Fibroblast of skin of right quadriceps (primary cell): Measurements from ENCODE around the gene ZNHIT2.
A peak's percentile ranks its signal among the peaks of the same experiment; 100 is the strongest.

Source experiments
- DNase-seq: peaks from one replicate; pipeline ENCODE4 v3.0.0-alpha.2; 2013

The ZNHIT2 gene

GRCh38 chr11:65134240-65134951 is 16.9 kb upstream of the ZNHIT2 start, which contains the start of gene SYVN1:
Gene SYVN1 (minus strand): TSS chr11:65134519. CDS start chr11:65133601, 918 bp downstream.
- peak; percentile 88 for DNase-seq

- DNase-seq = no peak
Measured at GRCh38 chr11:65133724-65134123, 16.2 kb upstream of the ZNHIT2 start.

GRCh38 chr11:65132988-65133700 is 15.6 kb upstream of the ZNHIT2 start:
- DNase-seq = no peak

- DNase-seq = no peak
Measured at GRCh38 chr11:65132238-65132987, 14.9 kb upstream of the ZNHIT2 start.

- no peak for DNase-seq
Measured at GRCh38 chr11:65131895-65132237, 14.4 kb upstream of the ZNHIT2 start.

GRCh38 chr11:65131417-65131776 is 13.9 kb upstream of the ZNHIT2 start:
- no peak for DNase-seq

- DNase-seq = no peak
Measured at GRCh38 chr11:65130631-65131416, 13.3 kb upstream of the ZNHIT2 start.

- DNase-seq = no peak
Measured at GRCh38 chr11:65129649-65130441, 12.3 kb upstream of the ZNHIT2 start.

- DNase-seq = no peak
Measured at GRCh38 chr11:65128182-65129145, 11.0 kb upstream of the ZNHIT2 start.

- DNase-seq = no peak
Measured at GRCh38 chr11:65127473-65128181, 10.1 kb upstream of the ZNHIT2 start.

- no peak for DNase-seq
Measured at GRCh38 chr11:65126624-65127274, 9.2 kb upstream of the ZNHIT2 start.

- DNase-seq = no peak
Measured at GRCh38 chr11:65125197-65126056, 7.9 kb upstream of the ZNHIT2 start.

- DNase-seq = no peak
Measured at GRCh38 chr11:65124480-65125196, 7.1 kb upstream of the ZNHIT2 start.

- peak; percentile 94 for DNase-seq
Measured at GRCh38 chr11:65121865-65122696, 4.6 kb upstream of the ZNHIT2 start, which contains the start of the genes FAU and MRPL49. Gene FAU (minus strand): TSS chr11:65122134. CDS start chr11:65121813, 321 bp downstream. Gene MRPL49 (plus strand): TSS chr11:65122321. CDS start chr11:65122347, 26 bp downstream.

GRCh38 chr11:65121447-65121864 is 4.0 kb upstream of the ZNHIT2 start:
- DNase-seq = no peak

- no peak for DNase-seq
Measured at GRCh38 chr11:65120831-65121230, 3.3 kb upstream of the ZNHIT2 start.

GRCh38 chr11:65119670-65119995 is 2.1 kb upstream of the ZNHIT2 start:
- no peak for DNase-seq
